Lung microvascular endothelial cell (primary cell): Measurements from ENCODE around the gene DYNLL1. TPM values are rescaled to one million over a fixed set of nuclear protein-coding genes. Genes with fewer than 3 reads are reported as not detected.
"Not testable (repeated sequence)": the region's sequence is repeated elsewhere in the genome, so short reads cannot be mapped to it uniquely, and the experiment has no call there.

Experiments
- DNase-seq, 2 donors: peaks; one replicate each; pipeline versions ENCODE4 v3.0.0 to v3.0.0-alpha.2; 2010; ENCODE audit warnings: low read depth in 2 of 2
- total RNA-seq: library from RNA; depleted of rRNA; stranded (reverse); fragments of >200 nt; gene quantifications from 2 replicates; pipeline ENCODE4 v1.2.1, GENCODE V29; 2014

Gene DYNLL1
- total RNA-seq, 1 donor from 2014 or later, result 344 TPM

DNA sequence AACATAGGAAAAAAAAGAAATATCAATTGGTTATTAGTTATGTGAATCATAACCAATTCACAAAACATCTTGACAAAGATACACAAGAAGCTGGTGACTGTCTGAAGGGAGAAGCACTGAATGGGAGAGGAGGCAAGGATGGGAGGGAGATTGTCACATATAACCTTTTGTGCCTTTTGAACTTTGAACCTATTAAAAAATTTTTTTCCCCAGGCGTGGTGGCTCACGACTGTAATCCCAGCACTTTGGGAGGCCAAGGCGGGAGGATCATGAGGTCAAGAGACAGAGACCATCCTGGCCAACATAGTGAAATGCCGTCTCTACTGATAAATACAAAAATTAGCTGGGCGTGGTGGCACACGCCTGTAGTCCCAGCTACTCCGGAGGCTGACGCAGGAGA, 12.6 kb downstream of the DYNLL1 start:
- no peak for DNase-seq

DNA sequence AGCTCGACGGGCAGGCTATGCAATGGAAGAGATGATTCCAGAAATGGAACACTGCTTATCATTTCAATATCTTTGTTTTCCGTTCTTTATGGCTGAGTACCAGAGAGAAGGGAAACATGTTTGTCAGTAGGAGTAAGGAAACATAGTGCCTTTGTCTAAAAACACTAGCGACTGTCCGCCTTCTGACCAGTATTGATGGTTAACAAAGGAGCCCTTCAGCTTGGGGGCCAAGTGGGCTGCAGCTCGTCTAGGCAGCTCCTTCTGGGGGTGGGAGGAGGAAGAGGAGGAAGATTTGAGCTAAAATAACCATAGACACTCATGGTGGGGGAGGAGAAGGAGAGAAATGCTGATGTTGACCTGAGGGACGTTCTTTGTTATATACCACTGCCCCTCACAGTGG, 18.1 kb downstream of the DYNLL1 start:
- DNase-seq, result no peak

DNA sequence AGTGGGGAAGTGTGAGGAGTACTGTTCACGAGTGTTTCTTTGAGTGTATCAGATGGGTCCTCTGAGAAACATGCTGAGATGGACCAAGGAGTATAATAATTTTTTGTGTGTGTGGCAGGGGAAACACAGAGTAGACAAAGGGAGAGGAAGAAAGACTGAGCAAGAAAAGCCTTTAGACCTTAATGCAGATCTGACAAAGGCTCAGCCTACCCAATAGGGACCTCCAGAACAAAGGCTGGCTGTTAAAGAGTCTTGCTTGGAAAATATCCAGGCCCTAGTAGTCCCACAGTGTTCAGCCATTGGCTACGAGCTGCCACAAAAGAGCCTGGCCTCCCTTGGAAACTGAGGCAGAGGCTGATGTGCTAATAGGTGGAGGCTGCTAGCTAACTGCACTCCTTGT, 19.6 kb downstream of the DYNLL1 start:
- no peak for DNase-seq

DNA sequence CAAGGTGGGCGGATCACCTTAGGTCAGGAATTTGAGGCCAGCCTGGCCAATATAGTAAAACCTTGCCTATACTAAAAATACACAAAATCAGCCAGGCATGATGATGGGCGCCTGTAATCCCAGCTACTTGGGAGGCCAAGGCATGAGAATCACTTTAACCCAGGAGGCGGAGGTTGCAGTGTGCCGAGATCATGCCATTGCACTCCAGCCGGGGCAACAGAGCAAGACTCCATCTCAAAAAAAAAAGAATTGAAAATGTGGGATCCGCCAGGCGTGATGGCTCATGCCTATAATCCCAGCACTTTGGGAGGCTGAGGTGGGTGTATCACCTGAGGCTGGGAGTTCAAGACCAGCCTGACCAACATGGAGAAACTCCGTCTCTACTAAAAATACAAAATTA, 23.4 kb downstream of the DYNLL1 start:
- DNase-seq, result not testable (repeated sequence)

DNA sequence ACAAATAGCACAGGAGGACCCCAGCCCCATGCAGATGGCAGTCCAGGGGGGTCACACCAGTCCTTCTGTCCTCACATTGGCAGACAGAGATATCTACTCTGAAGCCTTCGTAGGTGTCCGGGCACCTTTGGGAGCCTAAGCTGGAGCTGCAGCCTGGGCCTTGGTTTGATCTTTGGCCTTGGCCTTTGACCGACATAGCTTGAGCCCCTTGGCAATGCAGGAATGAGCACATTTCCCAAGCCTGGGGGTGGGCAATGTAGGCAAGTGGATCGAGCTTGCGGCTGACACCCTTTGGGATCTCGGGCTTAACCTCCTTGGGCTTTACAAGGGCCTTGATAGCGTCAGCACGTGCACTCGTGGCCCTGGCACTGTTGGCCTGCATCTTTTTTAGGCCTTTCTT, 26.7 kb downstream of the DYNLL1 start:
- no peak for DNase-seq

DNA sequence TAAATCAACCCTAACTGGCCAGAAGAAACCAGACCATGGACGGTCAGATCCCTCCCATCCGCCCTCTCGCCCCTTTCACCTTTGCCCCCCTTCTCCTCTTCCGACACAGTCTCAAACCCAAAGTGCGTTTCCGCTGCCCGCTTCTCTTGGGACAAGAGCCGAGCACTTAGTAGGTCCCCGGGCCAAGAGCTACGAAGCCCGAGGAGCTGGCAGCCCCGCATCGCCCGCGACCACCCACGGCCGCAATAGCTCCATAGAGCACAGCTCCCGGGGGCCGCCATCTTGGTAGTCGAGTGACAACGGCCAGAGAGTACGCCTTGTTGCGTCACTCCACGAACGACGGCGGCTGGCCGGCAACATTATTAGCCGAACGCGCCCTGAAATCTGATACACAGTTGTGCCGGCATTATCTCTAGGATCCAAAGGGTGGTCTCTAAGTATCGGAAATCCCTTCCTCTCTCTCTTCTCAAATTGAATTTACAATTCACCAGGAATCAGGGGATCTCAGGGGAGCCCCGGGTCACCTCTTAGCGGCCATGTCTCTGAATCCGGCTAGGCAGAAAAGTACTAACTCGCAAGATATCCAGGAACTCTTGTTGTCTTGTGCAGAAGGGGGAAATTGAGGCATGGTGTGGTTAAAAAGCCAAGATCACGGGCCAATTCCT, 33.1 kb downstream of the DYNLL1 start, which contains the start of gene COQ5:
TSS of gene COQ5 (minus strand) at position 298 of the 665 bp plus-strand sequence. CDS start at position 281, 17 bp downstream.
- DNase-seq, result peak; percentile 92 to 93

DNA sequence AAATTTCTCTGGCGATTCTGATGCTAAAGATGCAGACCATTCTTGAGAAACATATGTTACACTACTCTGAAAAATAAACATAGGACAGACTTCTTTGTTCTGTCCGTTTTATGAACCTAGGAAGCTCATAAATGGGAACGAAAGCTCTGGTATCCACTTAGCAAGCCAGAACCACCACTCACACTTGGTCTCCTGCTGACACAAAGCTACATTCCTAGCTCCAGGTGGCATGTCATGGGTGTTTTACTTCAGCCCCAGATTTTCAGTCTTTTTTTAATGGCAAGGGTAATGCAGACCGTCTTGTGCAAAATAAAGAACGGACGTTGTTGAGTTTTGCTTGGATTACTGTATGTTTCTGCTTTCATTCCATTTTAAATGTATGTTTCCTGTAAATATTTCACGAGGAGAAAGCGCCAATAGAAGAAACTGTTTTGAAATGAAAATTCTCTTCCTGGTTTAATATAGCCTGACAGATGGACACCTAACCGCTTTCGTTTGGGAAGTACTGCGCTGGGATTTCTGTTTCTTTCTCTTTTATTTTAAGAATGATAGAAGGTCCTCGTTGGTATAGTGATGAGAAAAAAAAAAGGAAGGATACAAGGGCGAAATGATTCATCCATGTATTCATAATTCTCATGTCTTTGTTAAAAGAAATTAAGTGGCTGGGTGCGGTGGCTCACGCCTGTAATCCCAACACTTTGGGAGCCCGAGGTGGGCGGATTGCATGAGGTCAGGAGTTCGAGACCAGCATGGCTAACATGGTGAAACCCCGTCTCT, 33.9 kb downstream of the DYNLL1 start:
- peak; percentile 68 to 72 for DNase-seq

DNA sequence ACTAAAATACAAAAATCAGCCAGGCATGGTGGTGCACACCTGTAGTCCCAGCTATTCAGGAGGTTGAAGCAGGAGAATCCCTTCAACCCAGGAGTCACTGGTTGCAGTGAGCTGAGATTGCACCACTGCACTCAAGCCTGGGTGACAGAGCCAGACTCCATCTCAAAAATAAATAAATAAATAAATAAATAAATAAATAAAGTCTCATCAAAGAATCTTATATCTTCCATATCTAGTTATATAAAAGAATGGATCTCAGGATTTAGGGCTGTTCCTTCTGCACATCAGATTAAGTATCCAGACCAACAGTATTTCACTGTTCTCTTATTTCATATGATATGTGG, 34.5 kb downstream of the DYNLL1 start:
- DNase-seq, result not testable (repeated sequence)

DNA sequence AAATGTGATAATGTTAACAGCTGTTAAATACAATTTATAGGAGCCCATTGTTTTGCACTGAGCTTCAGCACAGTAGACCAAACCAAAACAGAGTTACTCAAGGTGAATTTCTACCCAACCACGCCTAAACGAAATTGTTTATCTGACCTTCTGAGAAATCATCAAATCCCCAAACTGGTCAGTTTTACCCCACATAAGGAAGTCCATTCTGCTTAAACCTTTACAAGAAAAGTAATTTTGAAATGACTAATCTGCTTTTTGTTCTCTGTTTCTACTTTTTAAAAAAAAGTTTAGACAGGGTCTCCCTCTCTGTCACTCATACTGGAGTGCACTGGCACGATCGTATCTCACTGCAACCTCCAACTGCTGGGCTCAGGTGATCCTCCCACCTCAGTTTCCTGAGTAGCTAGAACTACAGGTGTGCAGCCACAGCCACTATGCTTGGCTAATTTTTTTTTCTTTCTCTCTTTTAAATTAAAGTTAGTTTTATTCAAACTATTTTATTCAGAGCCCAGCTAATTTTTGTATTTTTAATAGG, 36.9 kb downstream of the DYNLL1 start:
- no peak for DNase-seq

DNA sequence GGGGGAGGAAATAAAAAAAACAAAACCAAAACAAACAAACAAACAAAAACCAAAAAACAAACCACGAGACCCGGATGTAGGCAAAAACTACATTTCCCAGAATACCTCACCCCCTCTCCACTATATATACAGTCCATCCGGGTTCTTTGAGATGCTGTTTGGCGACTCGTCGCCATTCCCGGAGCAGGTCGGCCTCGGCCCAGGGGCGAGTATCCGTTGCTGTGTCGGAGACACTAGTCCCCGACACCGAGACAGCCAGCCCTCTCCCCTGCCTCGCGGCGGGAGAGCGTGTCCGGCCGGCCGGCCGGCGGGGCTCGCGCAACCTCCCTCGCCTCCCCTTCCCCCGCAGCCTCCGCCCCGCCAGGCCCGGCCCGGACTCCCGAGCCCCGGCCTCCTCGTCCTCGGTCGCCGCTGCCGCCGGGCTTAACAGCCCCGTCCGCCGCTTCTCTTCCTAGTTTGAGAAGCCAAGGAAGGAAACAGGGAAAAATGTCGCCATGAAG, 38.3 kb downstream of the DYNLL1 start, which contains the start of gene RNF10:
TSS of gene RNF10 (plus strand) at position 154 of the 500 bp plus-strand sequence. CDS start 456 bp downstream, outside the sequence.
- DNase-seq, result peak; percentile 90 to 91

DNA sequence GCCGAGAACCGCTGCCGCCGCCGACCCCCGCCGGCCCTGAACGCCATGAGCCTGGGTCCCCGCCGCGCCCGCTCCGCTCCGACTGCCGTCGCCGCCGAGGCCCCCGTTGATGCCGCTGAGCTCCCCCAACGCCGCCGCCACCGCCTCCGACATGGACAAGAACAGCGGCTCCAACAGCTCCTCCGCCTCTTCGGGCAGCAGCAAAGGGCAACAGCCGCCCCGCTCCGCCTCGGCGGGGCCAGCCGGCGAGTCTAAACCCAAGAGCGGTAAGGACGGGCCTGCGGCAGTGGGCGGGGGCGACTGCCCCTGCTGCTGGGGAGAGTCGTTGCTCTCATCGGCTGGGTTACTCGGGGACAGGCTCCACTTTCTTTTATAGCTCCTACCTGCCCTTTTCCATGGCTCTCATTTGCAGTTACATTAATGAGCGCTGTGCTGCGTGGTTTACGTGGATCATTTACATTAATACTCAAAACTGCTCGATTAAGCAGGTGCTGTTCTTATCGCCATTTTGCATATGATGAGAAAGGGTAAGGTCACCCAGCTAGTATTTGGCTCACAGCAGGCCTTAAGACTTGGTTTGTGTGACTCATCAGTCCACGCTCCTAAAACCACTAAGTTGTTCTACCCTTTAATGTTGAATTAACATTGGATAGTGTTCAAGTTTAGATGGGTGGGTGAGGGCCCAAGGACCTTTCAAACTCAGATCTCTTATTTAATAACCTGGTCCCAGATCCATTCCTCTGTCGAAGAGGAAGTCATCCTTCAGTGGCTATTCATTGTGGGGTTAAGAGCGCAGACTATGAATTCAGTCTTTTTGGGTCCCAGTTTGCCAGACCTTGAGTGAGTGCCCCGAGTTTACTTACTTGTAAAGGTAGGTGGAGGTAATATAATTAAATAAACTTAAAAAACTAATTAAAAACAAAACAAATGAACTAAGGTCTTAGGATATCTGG, 39.1 kb downstream of the DYNLL1 start:
- peak; percentile 69 to 84 for DNase-seq

DNA sequence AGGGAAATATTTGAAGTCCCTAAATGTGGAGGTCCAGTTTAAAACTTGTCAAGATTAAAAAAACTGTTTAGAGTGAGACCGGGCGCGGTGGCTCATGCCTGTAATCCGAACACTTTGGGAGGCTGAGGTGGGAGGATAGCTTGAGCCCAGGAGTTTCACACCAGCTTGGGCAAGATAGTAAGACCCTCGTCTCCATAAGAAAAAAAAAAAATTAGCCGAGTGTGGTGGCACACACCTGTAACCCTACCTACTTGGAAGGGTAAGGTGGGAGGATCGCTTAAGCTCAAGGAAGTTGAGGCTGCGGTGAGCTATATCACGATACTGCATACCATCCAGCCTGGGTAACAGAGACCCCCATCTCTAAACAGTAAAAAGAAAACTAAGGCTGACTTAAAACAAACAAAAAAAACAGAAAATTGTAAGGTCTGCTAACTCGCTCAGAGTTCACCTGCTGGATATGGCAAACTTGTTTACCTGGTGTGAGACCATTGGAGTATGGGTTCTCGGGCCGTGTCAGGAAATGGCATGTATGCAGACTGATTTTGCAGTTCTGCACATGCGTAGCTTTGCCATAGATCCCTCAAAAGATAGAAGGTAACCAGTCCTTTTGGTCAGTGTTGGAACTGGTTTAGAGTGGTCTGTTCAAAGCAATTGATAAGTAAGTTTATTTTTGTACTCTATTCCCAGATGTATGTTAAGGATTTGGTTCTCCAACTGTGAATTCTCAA, 40.3 kb downstream of the DYNLL1 start:
- peak in 1 of 2 donors; percentile 29 for DNase-seq

DNA sequence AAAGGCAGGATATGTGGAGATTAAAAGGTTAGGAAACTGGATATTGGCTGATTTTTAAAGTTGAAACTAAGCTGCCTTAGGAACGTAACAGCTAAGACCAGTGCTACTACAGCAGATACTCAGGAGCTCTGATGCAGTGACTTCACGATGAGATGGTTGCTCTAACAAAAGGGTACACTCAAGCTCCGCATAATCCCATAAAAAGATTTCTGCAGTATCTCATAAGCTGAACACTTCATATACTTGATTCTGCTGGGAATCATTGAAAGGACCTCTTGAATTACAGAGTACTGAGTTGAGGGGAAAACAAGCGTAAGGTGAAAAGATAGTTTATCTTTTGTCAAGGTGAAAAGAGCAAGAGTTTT, 41.9 kb downstream of the DYNLL1 start:
- DNase-seq, result peak in 1 of 2 donors; percentile 19

DNA sequence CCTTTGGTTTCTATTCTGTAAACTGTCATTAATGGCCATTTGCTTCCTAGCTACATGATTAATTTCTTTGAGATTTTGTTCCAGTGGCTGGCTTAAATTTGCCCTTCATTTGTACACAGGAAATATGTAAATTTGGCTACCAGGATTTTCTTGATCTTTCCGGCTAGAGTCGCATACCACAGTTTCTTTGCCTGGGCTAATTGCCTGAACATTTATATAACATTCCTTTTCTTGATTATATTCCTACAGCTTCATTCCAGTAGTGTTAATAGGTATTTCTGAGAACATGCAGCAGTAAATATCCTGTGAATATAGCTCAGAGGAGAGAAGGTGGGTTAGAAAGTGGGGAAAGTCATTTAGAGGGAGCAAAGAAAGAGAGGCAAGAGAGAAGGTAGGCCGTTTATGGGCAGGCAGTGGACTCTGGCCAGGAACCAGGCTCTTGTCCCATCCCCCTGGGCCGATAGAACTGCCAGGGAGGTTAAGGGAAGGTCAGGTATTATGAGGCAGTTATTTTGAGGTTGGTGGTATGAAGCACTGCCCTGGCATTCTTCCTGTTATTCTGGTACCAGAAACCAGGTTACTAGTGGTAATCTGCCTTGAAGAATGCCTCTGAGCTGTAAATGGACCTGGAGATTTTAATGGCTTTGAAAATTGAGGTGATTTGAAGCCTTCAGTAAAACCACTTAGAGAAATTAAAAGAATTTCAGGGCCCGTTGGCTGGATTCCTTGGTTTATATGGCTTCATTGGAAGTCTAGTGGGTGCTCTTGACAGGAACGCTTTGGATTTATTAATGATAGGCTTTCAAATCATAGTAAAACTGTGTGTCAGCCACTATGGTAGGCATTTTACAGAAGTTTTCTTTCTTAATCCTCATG, 42.6 kb downstream of the DYNLL1 start:
- DNase-seq, result peak; percentile 70 to 80

DNA sequence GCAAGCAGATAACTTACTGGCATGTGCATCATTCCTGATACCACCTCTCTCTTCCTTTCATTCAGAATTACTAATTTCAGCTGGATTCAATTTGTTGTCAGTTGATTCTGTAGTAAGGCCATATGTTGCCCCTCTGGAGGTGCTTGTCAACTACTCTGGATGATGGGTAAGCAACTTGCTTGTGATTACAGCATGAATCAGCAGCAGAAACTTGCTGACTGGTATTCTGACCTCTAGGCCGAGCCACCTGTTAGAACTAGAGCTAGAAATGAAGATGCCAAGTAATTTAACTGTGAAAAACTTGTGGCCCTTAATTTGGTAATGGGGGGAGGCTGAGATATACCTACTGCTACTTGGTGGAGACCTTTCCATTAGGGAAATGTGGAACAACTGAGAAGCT, 43.4 kb downstream of the DYNLL1 start:
- DNase-seq, result peak in 1 of 2 donors; percentile 57

DNA sequence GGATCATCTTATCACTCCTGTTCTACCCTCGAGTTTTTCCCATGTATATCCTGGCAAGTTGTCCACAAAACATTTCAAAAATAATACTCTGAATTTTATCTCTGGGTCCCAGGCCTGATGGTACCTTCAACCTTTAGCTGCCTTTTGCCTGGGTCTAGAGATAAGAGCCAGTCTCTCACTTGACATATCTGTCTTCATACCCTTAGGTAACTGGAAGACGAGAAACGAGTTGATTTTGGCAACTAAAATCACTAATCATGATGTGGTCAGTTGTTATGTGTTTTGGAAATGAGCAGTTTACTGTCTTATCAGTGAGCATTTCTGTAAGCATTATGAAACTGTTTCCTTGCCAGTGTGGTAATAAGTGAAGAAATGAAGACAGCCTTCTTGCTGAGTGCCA, 44.5 kb downstream of the DYNLL1 start:
- DNase-seq, result peak in 1 of 2 donors; percentile 21

DNA sequence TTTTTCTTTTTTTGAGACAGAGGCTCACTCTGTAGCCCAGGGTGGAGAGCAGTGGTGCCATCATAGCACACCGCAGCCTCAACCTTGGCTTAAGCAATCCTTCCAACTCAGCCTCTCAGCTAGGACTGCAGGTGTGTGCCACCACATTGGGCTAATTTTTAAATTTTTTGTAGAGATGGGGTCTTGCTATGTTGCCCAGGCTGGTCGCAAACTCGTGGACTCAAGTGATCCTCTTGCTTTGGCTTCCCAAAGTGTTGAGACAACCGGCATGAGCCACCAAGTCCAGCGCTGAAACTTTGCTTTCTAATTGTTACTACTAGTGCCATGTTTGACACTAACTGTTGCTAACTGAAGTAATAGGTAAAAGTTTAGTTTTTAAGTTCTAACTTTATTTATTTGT, 46.3 kb downstream of the DYNLL1 start:
- DNase-seq, result no peak

DNA sequence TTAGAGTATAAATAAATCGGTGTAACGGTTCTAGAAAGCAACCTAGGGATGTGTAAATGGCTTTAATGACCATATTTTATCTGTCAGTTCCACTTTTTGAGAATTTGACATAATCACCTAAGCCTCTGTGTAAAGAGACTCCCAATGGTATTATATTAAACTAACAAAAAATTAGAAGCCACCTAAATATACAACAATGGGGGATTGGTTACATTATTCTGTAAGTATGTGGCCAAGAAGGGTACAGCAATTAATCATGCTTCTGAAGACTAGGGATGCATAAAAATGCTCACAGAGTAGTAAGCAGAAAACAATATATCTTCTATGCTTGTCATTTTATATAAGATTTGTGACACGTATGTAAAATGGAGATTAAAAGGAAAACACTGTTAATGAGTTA, 48.8 kb downstream of the DYNLL1 start:
- DNase-seq, result no peak

DNA sequence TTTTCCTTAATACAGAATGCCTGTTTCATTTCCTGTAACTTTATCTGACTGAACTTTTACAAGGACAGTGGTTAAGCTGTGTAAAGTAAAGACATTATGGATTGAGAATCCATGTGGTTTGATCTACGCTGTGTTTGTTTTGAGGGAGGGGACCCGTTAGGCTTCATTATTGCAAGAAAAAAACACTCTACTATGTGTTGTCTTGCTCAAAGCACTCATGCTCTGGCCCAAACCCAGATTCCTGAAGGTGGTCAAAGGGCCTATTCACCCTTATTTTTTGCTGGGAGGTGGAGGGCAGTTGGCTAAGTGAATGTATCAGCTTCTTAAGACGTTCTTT, 50.1 kb downstream of the DYNLL1 start:
- no peak for DNase-seq
